ENCODE data around the gene GRK4.

GRK4 gene

GRCh38 chr4:3025881-3026280 is 62.5 kb downstream of the GRK4 start:
- H3K27me3 ChIP-seq (ENCODE audit: low read depth, low read length) = no peaks in the 10 kb centered on the region

GRCh38 chr4:3026540-3026939 is 63.2 kb downstream of the GRK4 start:
- Histone ChIP-seq H3K36me3 (ENCODE audit: control insufficient read depth in 1 of 2, insufficient read depth in 2 of 2, low read length in 2 of 2) (no peaks in the 10 kb centered on the region), H3K4me3 (ENCODE audit: low read depth in 1 of 2, low read length in 2 of 2) (no peak overlapping the region), H3K9me3 (ENCODE audit: control insufficient read depth in 1 of 2, low read length in 2 of 2) (peaks cover 0 to 3% of the 10 kb centered on the region in 2 donors), H3K27ac (ENCODE audit: low read length) (no peak overlapping the region), H3K27me3 (ENCODE audit: low read depth, low read length) (no peaks in the 10 kb centered on the region), H3K4me1 (ENCODE audit: control insufficient read depth in 1 of 2, insufficient read depth in 2 of 2, low read length in 2 of 2) (no peaks in the 10 kb centered on the region)

More at GRCh38 chr4:3025881-3026280, 62.5 kb downstream of the GRK4 start:
- Histone ChIP-seq H3K36me3 (ENCODE audit: control insufficient read depth in 1 of 2, insufficient read depth in 2 of 2, low read length in 2 of 2) (no peaks in the 10 kb centered on the region), H3K9me3 (ENCODE audit: control insufficient read depth in 1 of 2, low read length in 2 of 2) (peaks cover 0 to 3% of the 10 kb centered on the region in 2 donors), H3K4me3 (ENCODE audit: low read depth in 1 of 2, low read length in 2 of 2) (no peak overlapping the region), H3K27ac (ENCODE audit: low read length) (no peak overlapping the region), H3K4me1 (ENCODE audit: control insufficient read depth in 1 of 2, insufficient read depth in 2 of 2, low read length in 2 of 2) (no peaks in the 10 kb centered on the region)

GRCh38 chr4:3029464-3029863 is 66.1 kb downstream of the GRK4 start:
- Histone ChIP-seq H3K4me3 (ENCODE audit: low read depth in 1 of 2, low read length in 2 of 2) (no peak overlapping the region), H3K36me3 (ENCODE audit: control insufficient read depth in 1 of 2, insufficient read depth in 2 of 2, low read length in 2 of 2) (no peaks in the 10 kb centered on the region), H3K27ac (ENCODE audit: low read length) (no peak overlapping the region)

GRCh38 chr4:3030566-3031356 is 67.4 kb downstream of the GRK4 start:
- no peaks in the 10 kb centered on the region for H3K36me3 ChIP-seq (ENCODE audit: control insufficient read depth in 1 of 2, insufficient read depth in 2 of 2, low read length in 2 of 2)
- H3K9me3 ChIP-seq (ENCODE audit: control insufficient read depth in 1 of 2, low read length in 2 of 2) = no peaks in the 10 kb centered on the region
- no peak overlapping the region for H3K4me3 ChIP-seq (ENCODE audit: low read depth in 1 of 2, low read length in 2 of 2)
- H3K27me3 ChIP-seq (ENCODE audit: low read depth, low read length) = no peaks in the 10 kb centered on the region
- no peaks in the 10 kb centered on the region for H3K4me1 ChIP-seq (ENCODE audit: control insufficient read depth in 1 of 2, insufficient read depth in 2 of 2, low read length in 2 of 2)
- H3K27ac ChIP-seq (ENCODE audit: low read length) = no peak overlapping the region

More at GRCh38 chr4:3029464-3029863, 66.1 kb downstream of the GRK4 start:
- Histone ChIP-seq H3K9me3 (ENCODE audit: control insufficient read depth in 1 of 2, low read length in 2 of 2) (no peaks in the 10 kb centered on the region), H3K4me1 (ENCODE audit: control insufficient read depth in 1 of 2, insufficient read depth in 2 of 2, low read length in 2 of 2) (no peaks in the 10 kb centered on the region), H3K27me3 (ENCODE audit: low read depth, low read length) (no peaks in the 10 kb centered on the region)

- Histone ChIP-seq H3K4me1 (ENCODE audit: control insufficient read depth in 1 of 2, insufficient read depth in 2 of 2, low read length in 2 of 2) (no peaks in the 10 kb centered on the region), H3K9me3 (ENCODE audit: control insufficient read depth in 1 of 2, low read length in 2 of 2) (no peaks in the 10 kb centered on the region), H3K27me3 (ENCODE audit: low read depth, low read length) (no peaks in the 10 kb centered on the region), H3K27ac (ENCODE audit: low read length) (no peak overlapping the region), H3K36me3 (ENCODE audit: control insufficient read depth in 1 of 2, insufficient read depth in 2 of 2, low read length in 2 of 2) (no peaks in the 10 kb centered on the region), H3K4me3 (ENCODE audit: low read depth in 1 of 2, low read length in 2 of 2) (no peak overlapping the region)
These were observed 68.1 kb downstream of the GRK4 start for GRCh38 chr4:3031357-3032082.

GRCh38 chr4:3034231-3034630 is 70.9 kb downstream of the GRK4 start:
- Histone ChIP-seq H3K4me1 (ENCODE audit: control insufficient read depth in 1 of 2, insufficient read depth in 2 of 2, low read length in 2 of 2) (peaks cover 0 to 14% of the 10 kb centered on the region in 2 donors), H3K36me3 (ENCODE audit: control insufficient read depth in 1 of 2, insufficient read depth in 2 of 2, low read length in 2 of 2) (no peaks in the 10 kb centered on the region), H3K27me3 (ENCODE audit: low read depth, low read length) (no peaks in the 10 kb centered on the region), H3K9me3 (ENCODE audit: control insufficient read depth in 1 of 2, low read length in 2 of 2) (no peaks in the 10 kb centered on the region), H3K4me3 (ENCODE audit: low read depth in 1 of 2, low read length in 2 of 2) (no peak overlapping the region), H3K27ac (ENCODE audit: low read length) (no peak overlapping the region)

GRCh38 chr4:3035249-3035648 is 71.9 kb downstream of the GRK4 start:
- Histone ChIP-seq H3K9me3 (ENCODE audit: control insufficient read depth in 1 of 2, low read length in 2 of 2) (no peaks in the 10 kb centered on the region), H3K4me3 (ENCODE audit: low read depth in 1 of 2, low read length in 2 of 2) (no peak overlapping the region), H3K4me1 (ENCODE audit: control insufficient read depth in 1 of 2, insufficient read depth in 2 of 2, low read length in 2 of 2) (peaks cover 0 to 14% of the 10 kb centered on the region in 2 donors), H3K36me3 (ENCODE audit: control insufficient read depth in 1 of 2, insufficient read depth in 2 of 2, low read length in 2 of 2) (no peaks in the 10 kb centered on the region), H3K27ac (ENCODE audit: low read length) (no peak overlapping the region), H3K27me3 (ENCODE audit: low read depth, low read length) (no peaks in the 10 kb centered on the region)

GRCh38 chr4:3035674-3036073 is 72.3 kb downstream of the GRK4 start:
- H3K9me3 ChIP-seq (ENCODE audit: control insufficient read depth in 1 of 2, low read length in 2 of 2) = no peaks in the 10 kb centered on the region
- H3K4me1 ChIP-seq (ENCODE audit: control insufficient read depth in 1 of 2, insufficient read depth in 2 of 2, low read length in 2 of 2) = peaks cover 0 to 14% of the 10 kb centered on the region in 2 donors
- H3K4me3 ChIP-seq (ENCODE audit: low read depth in 1 of 2, low read length in 2 of 2) = no peak overlapping the region
- H3K27me3 ChIP-seq (ENCODE audit: low read depth, low read length) = no peaks in the 10 kb centered on the region
- no peak overlapping the region for H3K27ac ChIP-seq (ENCODE audit: low read length)
- no peaks in the 10 kb centered on the region for H3K36me3 ChIP-seq (ENCODE audit: control insufficient read depth in 1 of 2, insufficient read depth in 2 of 2, low read length in 2 of 2)

- Histone ChIP-seq H3K27me3 (ENCODE audit: low read depth, low read length) (no peaks in the 10 kb centered on the region), H3K36me3 (ENCODE audit: control insufficient read depth in 1 of 2, insufficient read depth in 2 of 2, low read length in 2 of 2) (no peaks in the 10 kb centered on the region), H3K27ac (ENCODE audit: low read length) (no peak overlapping the region), H3K4me1 (ENCODE audit: control insufficient read depth in 1 of 2, insufficient read depth in 2 of 2, low read length in 2 of 2) (peaks cover 0 to 14% of the 10 kb centered on the region in 2 donors), H3K4me3 (ENCODE audit: low read depth in 1 of 2, low read length in 2 of 2) (no peak overlapping the region), H3K9me3 (ENCODE audit: control insufficient read depth in 1 of 2, low read length in 2 of 2) (no peaks in the 10 kb centered on the region)
These were observed 73.0 kb downstream of the GRK4 start for GRCh38 chr4:3036131-3036952.

- Histone ChIP-seq H3K27me3 (ENCODE audit: low read depth, low read length) (no peaks in the 10 kb centered on the region), H3K4me3 (ENCODE audit: low read depth in 1 of 2, low read length in 2 of 2) (peak overlapping the region; percentile 38 to 57), H3K27ac (ENCODE audit: low read length) (no peak overlapping the region), H3K4me1 (ENCODE audit: control insufficient read depth in 1 of 2, insufficient read depth in 2 of 2, low read length in 2 of 2) (peaks cover 0 to 14% of the 10 kb centered on the region in 2 donors), H3K36me3 (ENCODE audit: control insufficient read depth in 1 of 2, insufficient read depth in 2 of 2, low read length in 2 of 2) (no peaks in the 10 kb centered on the region), H3K9me3 (ENCODE audit: control insufficient read depth in 1 of 2, low read length in 2 of 2) (no peaks in the 10 kb centered on the region)
These were observed 74.6 kb downstream of the GRK4 start for GRCh38 chr4:3037957-3038461.

Data from muscle layer of duodenum (tissue), 2 donors.